CD14-positive monocyte (primary cell): ENCODE measurements around the gene STX3. TPM values are rescaled to one million over a fixed set of nuclear protein-coding genes. Genes with fewer than 3 reads are reported as not detected.

Experiments used
- DNase-seq, 3 donors: peaks; one replicate each; pipeline ENCODE4 v3.0.0-alpha.2; 2011 to 2022
- H2AFZ ChIP-seq: 2 replicates; pipeline ENCODE4 v1.6.0; 2012; ENCODE audit warnings: mild to moderate bottlenecking, low read depth, low read length, inconsistent platforms; ENCODE audit not compliant: insufficient read depth, poor library complexity, severe bottlenecking
- H3K27ac ChIP-seq, 2 donors: 1 replicate in 1 of 2; 2 replicates in 1 of 2; pipeline ENCODE4 v1.5.1; 2012 to 2013; ENCODE audit warnings: low read length in 2 of 2, control low read depth in 1 of 2, inconsistent platforms in 1 of 2, low read depth in 1 of 2, mild to moderate bottlenecking in 1 of 2
- H3K27me3 ChIP-seq, 2 donors: one replicate each; pipeline versions ENCODE4 v1.6.0 to v1.6.1; 2011 to 2013; ENCODE audit warnings: low read length in 2 of 2; ENCODE audit not compliant: control insufficient read depth in 2 of 2, insufficient read depth in 2 of 2
- H3K36me3 ChIP-seq, 2 donors: replicated peaks in 1 of 2; 1 replicate in 1 of 2; 2 replicates in 1 of 2; pipeline versions ENCODE4 v1.5.1 to v1.6.1; 2012 to 2013; ENCODE audit warnings: low read length in 2 of 2, control low read depth in 1 of 2, inconsistent platforms in 1 of 2, mild to moderate bottlenecking in 1 of 2; ENCODE audit not compliant: insufficient read depth in 2 of 2, control insufficient read depth in 1 of 2
- H3K4me1 ChIP-seq, 2 donors: 1 replicate in 1 of 2; 2 replicates in 1 of 2; pipeline versions ENCODE4 v1.5.1 to v1.6.1; 2012 to 2013; ENCODE audit warnings: low read length in 2 of 2, control low read depth in 1 of 2, inconsistent platforms in 1 of 2, mild to moderate bottlenecking in 1 of 2, moderate library complexity in 1 of 2; ENCODE audit not compliant: insufficient read depth in 2 of 2, control insufficient read depth in 1 of 2
- H3K4me2 ChIP-seq: replicated peaks from 2 replicates; pipeline ENCODE3; 2012; ENCODE audit warnings: low read length, moderate library complexity, mild to moderate bottlenecking; ENCODE audit not compliant: poor library complexity, severe bottlenecking; ENCODE audit errors: extremely low read depth
- H3K4me3 ChIP-seq, 3 experiments: fragments of 200-600 bp in 1 of 3; sonication (generic) in 1 of 3; replicated peaks in 1 of 3; 1 replicate in 2 of 3; 2 replicates in 1 of 3; pipeline ENCODE4 v1.5.1; 2011 to 2013; ENCODE audit warnings: low read length in 3 of 3, mild to moderate bottlenecking in 3 of 3, control low read depth in 2 of 3, low read depth in 2 of 3, inconsistent platforms in 1 of 3, moderate library complexity in 1 of 3
- H3K79me2 ChIP-seq: 2 replicates; pipeline ENCODE4 v1.6.0; 2012; ENCODE audit warnings: mild to moderate bottlenecking, control low read depth, inconsistent platforms, low read length, moderate library complexity; ENCODE audit not compliant: insufficient read depth
- H3K9ac ChIP-seq: 2 replicates; pipeline ENCODE4 v1.6.0; 2017; ENCODE audit warnings: low read length, mild to moderate bottlenecking; ENCODE audit not compliant: insufficient read depth, poor library complexity, severe bottlenecking
- H3K9me3 ChIP-seq, 2 donors: replicated peaks in 1 of 2; 1 replicate in 1 of 2; 2 replicates in 1 of 2; pipeline versions ENCODE4 v1.5.1 to v1.6.1; 2012 to 2013; ENCODE audit warnings: low read length in 2 of 2, control low read depth in 1 of 2; ENCODE audit not compliant: control insufficient read depth in 1 of 2, insufficient read depth in 1 of 2
- H4K20me1 ChIP-seq: 2 replicates; pipeline ENCODE4 v1.6.0; 2012; ENCODE audit warnings: mild to moderate bottlenecking, low read length, control low read depth, moderate library complexity; ENCODE audit not compliant: insufficient read depth
- H3K27ac Mint-ChIP-seq, 7 donors: one replicate each; pipeline ENCODE4 v1.8.0; 2020; ENCODE audit warnings: mild to moderate bottlenecking in 7 of 7, mixed read lengths in 7 of 7, moderate library complexity in 6 of 7, inconsistent platforms in 2 of 7
- H3K27me3 Mint-ChIP-seq, 3 donors: one replicate each; pipeline ENCODE4 v1.8.0; 2021 to 2022; ENCODE audit warnings: low read depth in 3 of 3, mild to moderate bottlenecking in 3 of 3, mixed read lengths in 3 of 3, moderate library complexity in 3 of 3, inconsistent platforms in 1 of 3
- H3K36me3 Mint-ChIP-seq, 2 donors: one replicate each; pipeline ENCODE4 v1.8.0; 2020; ENCODE audit warnings: mixed read lengths in 2 of 2, inconsistent platforms in 1 of 2, mild to moderate bottlenecking in 1 of 2
- H3K4me1 Mint-ChIP-seq: one replicate; pipeline ENCODE4 v1.8.0; 2020; ENCODE audit warnings: mild to moderate bottlenecking, mixed read lengths
- H3K4me3 Mint-ChIP-seq, 2 donors: one replicate each; pipeline ENCODE4 v1.8.0; 2020; ENCODE audit warnings: mild to moderate bottlenecking in 2 of 2, mixed read lengths in 2 of 2, moderate library complexity in 1 of 2
- H3K9me3 Mint-ChIP-seq, 7 donors: one replicate each; pipeline ENCODE4 v1.8.0; 2020 to 2022; ENCODE audit warnings: mixed read lengths in 7 of 7, mild to moderate bottlenecking in 6 of 7, moderate library complexity in 6 of 7, inconsistent platforms in 2 of 7
- CTCF ChIP-seq: fragments of 200-600 bp; IDR thresholded peaks from one replicate; pipeline ENCODE4 v1.8.0; 2022; ENCODE audit warnings: antibody characterized with exemption, mild to moderate bottlenecking
- WGBS: methylation state at CpG from one replicate; pipeline ENCODE4 v1.1.5; 2013; ENCODE audit warnings: missing lambda C conversion rate; ENCODE audit not compliant: insufficient coverage; 5-methylcytosine and 5-hydroxymethylcytosine counted together
- intact Hi-C, 2 donors: fragments of 100-400 bp; cut with micrococcal nuclease; formaldehyde crosslinking; loops; one replicate each; pipeline versions ENCODE4 v1.15.0 to v1.15.1; 2023
- polyA plus RNA-seq, 3 donors: library from polyadenylated mRNA; depleted of rRNA in 1 of 3; unstranded in 2 of 3; stranded (reverse) in 1 of 3; fragments of 300-500 nt in 2 of 3; fragments of >200 nt in 1 of 3; fragmentation: Illumina TruSeq in 2 of 3; gene quantifications; 1 replicate in 2 of 3; 2 replicates in 1 of 3; pipeline ENCODE4 v1.2.3, GENCODE V29; 2012 to 2021

Gene STX3
- polyA plus RNA-seq, 3 donors: 22.4 to 50.9 (median 25.4) TPM

GRCh38 chr11:59728154-59728553 lies 27.0 kb upstream of the STX3 start:
- Histone ChIP-seq H3K9me3 (no peaks in the 10 kb centered on the region), H2AFZ (no peak overlapping the region), H3K27me3 (no peaks in the 10 kb centered on the region), H4K20me1 (no peaks in the 10 kb centered on the region), H3K36me3 (no peaks in the 10 kb centered on the region), H3K27ac (peak overlapping the region in 1 of 2 donors; percentile 89), H3K4me2 (peak overlapping the region; percentile 19), H3K4me3 (no peak overlapping the region), H3K9ac (no peak overlapping the region), H3K79me2 (no peaks in the 10 kb centered on the region), H3K4me1 (peaks cover 34 to 35% of the 10 kb centered on the region in 2 donors)
- Mint-ChIP-seq H3K36me3 (peaks cover 0 to 5% of the 10 kb centered on the region in 2 donors), H3K4me1 (peaks cover 52% of the 10 kb centered on the region), H3K4me3 (peak overlapping the region in 1 of 2 donors; percentile 7), H3K27me3 (peaks cover 0 to 2% (median 0%) of the 10 kb centered on the region in 3 donors), H3K27ac (peak overlapping the region in 6 of 7 donors; percentile 22 to 87 (median 69)), H3K9me3 (peaks cover 2 to 6% (median 4%) of the 10 kb centered on the region in 7 donors)
- peak in 1 of 3 donors; percentile 15 for DNase-seq
- intact Hi-C loops: no loop called here
- no CpG with 5 or more reads among the region's 3 CpGs for WGBS
- no peak for TF ChIP-seq CTCF

GRCh38 chr11:59728913-59729312 lies 26.3 kb upstream of the STX3 start:
- H3K36me3 ChIP-seq: no peaks in the 10 kb centered on the region
- H3K9ac ChIP-seq: no peak overlapping the region
- peak overlapping the region; percentile 29 to 89 for H3K27ac ChIP-seq
- peak overlapping the region in 1 of 3 experiments; percentile 37 for H3K4me3 ChIP-seq
- H4K20me1 ChIP-seq: no peaks in the 10 kb centered on the region
- H2AFZ ChIP-seq: peak overlapping the region; percentile 85
- DNase-seq: peak; percentile 42 to 69 (median 59)
- 0% methylated on average over 1 of the region's 1 CpG for WGBS
- H3K4me1 ChIP-seq: peaks cover 34 to 35% of the 10 kb centered on the region in 2 donors
- Mint-ChIP-seq H3K4me1 (peaks cover 52% of the 10 kb centered on the region), H3K27ac (peak overlapping the region; percentile 49 to 92 (median 86)), H3K9me3 (peaks cover 2 to 6% (median 4%) of the 10 kb centered on the region in 7 donors), H3K36me3 (peaks cover 0 to 5% of the 10 kb centered on the region in 2 donors), H3K27me3 (peaks cover 0 to 2% (median 0%) of the 10 kb centered on the region in 3 donors), H3K4me3 (peak overlapping the region in 1 of 2 donors; percentile 54)
- H3K9me3 ChIP-seq: no peaks in the 10 kb centered on the region
- no peak for TF ChIP-seq CTCF
- no peak overlapping the region for H3K4me2 ChIP-seq
- intact Hi-C loops: no loop called here
- no peaks in the 10 kb centered on the region for H3K79me2 ChIP-seq
- H3K27me3 ChIP-seq: no peaks in the 10 kb centered on the region
